ENCODE measurements around the gene OSCP1. TPM values are rescaled to one million over a fixed set of nuclear protein-coding genes. Genes with fewer than 3 reads are reported as not detected.

The OSCP1 gene
- total RNA-seq, 4 donors from 2014 or later = 7.0 to 9.7 (median 8.2) TPM

DNA sequence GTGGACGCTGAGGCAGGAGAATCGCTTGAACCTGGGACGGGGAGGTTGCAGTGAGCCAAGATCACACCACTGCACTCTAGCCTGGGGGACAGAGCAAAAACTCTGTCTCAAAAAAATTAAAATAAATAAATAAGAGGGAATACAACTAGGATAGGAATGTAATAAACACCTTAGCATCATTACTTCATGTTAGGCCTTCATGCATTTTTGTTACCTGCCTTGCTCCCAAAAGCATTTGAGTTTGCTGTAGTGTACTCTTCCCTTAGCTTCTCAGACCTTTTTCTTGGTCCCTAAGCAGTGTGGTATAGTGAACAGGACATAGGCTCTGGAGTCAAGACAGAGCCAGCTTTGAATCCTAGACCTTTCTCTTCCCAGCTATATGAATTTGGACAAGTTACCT is 2.8 kb upstream of the OSCP1 start:
- TF ChIP-seq, protein P1, sequence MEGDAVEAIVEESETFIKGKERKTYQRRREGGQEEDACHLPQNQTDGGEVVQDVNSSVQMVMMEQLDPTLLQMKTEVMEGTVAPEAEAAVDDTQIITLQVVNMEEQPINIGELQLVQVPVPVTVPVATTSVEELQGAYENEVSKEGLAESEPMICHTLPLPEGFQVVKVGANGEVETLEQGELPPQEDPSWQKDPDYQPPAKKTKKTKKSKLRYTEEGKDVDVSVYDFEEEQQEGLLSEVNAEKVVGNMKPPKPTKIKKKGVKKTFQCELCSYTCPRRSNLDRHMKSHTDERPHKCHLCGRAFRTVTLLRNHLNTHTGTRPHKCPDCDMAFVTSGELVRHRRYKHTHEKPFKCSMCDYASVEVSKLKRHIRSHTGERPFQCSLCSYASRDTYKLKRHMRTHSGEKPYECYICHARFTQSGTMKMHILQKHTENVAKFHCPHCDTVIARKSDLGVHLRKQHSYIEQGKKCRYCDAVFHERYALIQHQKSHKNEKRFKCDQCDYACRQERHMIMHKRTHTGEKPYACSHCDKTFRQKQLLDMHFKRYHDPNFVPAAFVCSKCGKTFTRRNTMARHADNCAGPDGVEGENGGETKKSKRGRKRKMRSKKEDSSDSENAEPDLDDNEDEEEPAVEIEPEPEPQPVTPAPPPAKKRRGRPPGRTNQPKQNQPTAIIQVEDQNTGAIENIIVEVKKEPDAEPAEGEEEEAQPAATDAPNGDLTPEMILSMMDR (IDR thresholded peaks at IDR 0.05; ENCODE audit: low read depth) = no peak

DNA sequence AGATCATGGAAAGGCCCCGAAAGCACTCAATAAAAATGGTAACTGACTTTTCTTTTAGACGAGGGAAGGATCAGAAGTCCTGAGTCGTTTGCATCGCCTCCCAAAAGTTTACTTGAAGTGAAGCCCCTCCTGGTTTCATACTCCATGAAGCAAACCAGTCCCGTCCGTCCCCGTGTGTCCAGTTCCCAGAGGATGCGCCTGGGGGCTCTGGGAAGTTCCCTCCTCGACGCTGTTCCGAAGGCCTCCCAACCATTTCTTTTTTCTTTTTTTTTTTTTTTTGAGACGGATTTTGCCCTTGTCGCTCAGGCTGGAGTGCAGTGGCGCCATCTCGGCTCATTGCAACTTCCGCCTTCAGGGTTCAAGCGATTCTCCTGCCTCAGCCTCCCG is 661 bp upstream of the OSCP1 start:
- TF ChIP-seq, protein P1 (IDR thresholded peaks at IDR 0.05; ENCODE audit: low read depth) = no peak

- TF ChIP-seq, protein P1 (IDR thresholded peaks at IDR 0.05; ENCODE audit: low read depth) = no peak
Observed at GRCh38 chr1:36448530-36449056, 1.7 kb downstream of the OSCP1 start.

DNA sequence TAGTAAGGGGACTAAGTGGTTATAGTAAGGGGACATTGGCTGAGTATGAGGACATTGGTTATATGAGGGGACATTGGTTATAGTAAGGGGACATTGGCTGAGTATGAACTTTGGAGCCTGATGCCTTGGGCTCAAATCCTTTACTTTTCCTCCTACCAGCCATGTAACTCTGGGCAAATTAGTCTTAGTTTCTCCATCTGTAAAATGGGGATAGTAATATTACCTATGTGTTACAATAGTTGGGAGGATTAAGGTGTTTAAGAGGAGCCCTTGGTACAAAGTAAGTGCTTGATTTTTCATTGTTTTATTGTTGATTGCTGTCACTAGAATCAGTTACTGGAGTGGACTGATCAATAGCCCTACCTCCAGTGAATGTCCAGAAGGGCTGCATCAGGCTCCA is 2.8 kb downstream of the OSCP1 start:
- TF ChIP-seq, protein P1 (IDR thresholded peaks at IDR 0.05; ENCODE audit: low read depth) = no peak

DNA sequence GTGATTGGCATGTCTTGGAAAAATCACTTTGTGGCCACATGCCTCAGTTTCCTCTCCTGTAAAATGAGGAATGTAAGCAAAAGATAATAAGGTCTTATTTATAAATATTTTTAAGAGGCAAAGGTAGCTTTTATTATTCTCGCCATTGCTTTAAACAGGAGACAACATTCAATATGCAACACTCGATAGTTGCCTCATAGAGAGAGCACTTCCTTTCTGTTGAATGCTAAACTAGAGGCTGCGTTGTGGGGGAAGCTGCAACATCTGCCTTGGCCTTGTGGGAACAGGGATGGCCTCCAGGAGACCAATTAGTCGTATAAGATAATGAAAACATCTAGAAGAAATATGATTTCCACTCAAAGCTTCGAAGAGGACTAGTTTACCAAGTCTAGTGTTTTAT is 3.5 kb downstream of the OSCP1 start:
- TF ChIP-seq, protein P1 (IDR thresholded peaks at IDR 0.05; ENCODE audit: low read depth) = no peak

- TF ChIP-seq, protein P1 (IDR thresholded peaks at IDR 0.05; ENCODE audit: low read depth) = no peak
Observed at GRCh38 chr1:36446271-36446670, 4.0 kb downstream of the OSCP1 start.

DNA sequence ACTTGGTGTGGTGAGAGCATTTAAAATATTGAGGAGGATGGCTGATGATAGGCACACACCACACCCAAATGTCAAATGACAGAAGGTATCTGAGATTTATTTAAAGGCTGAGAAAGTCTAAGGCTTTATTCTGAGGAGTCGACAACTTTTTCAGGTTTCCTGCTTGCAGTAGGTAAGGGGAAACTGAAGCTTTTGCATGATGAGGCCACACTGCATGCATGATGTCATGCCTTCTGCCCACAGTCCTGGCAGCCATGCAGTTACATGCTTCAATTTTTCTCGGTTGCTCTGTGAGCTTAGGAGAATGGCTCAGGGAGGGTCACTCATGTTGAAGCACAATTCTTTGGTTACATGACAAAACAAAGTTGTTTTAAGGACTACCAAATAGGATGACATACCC is 7.0 kb downstream of the OSCP1 start:
- TF ChIP-seq, protein P1 (IDR thresholded peaks at IDR 0.05; ENCODE audit: low read depth) = no peak
